GM18867 (cell line): Measurements from ENCODE around the gene PTGFRN.

Experiments
- ATAC-seq: cut with Tn5 transposase; IDR thresholded peaks from one replicate; pipeline ENCODE4 v1.9.1; 2021; ENCODE audit warnings: mild to moderate bottlenecking, moderate library complexity; ENCODE audit not compliant: unreplicated experiment

Gene PTGFRN

DNA sequence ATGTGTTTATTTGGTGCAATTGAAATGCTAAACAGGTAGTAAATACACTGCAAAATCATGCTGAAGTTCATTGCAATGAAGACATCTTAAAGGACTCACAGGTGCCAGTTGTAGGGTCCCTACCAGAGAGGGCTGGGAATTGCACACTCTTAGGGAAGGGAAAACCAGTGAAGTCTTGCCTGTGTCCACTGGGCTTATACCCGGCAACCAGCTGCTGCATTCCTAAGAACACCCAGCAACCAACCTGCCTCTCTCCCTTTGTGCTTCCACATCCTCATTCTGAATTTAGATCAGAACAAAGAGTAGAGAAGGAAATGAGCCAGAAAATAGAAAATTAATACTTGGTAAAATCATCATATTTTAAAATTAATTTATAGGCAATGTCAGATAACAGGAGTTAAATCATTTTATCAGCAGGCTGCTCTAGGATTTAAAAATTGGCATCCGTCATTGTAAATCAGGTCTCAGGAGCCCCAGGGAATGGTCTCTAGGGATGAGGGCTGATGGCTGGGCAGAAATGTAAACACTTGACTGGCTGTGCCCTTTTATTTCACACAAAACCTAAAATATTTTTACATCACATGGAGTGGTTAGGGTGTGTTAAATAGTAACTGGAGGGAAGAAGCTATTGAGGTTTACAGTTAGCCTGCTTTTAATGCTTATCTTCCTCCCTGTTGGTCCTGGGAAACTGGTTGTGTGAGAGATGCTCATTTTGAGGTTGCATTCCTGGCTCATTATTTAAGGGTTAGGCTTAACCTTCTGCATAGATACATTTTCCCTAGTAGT, 31.3 kb downstream of the PTGFRN start:
- ATAC-seq: no peak

DNA sequence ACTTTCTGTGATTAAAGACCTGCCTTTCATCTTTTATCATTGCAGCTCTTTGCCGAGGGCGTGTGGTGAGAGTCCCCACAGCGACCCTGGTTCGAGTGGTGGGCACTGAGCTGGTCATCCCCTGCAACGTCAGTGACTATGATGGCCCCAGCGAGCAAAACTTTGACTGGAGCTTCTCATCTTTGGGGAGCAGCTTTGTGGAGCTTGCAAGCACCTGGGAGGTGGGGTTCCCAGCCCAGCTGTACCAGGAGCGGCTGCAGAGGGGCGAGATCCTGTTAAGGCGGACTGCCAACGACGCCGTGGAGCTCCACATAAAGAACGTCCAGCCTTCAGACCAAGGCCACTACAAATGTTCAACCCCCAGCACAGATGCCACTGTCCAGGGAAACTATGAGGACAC, 32.0 kb downstream of the PTGFRN start:
- ATAC-seq: no peak

DNA sequence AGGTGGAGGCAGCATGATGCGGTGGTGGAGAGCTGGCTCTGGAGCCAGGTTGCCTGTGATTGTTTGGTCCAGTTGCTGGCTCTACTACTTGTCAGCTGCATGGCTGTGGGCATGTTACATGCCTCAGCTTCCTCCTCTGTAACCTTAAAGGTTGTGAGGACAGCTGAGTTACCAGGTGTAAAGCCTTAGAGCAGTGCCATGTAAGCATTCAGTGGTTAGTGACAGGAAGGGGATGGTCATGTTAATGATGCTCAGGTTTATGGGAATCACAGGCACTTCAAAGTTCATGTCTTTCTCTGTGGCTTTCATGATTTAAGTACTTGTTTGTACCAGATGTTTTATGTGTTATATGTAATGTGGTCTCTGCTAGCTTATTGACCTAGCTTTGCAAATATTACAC, 32.6 kb downstream of the PTGFRN start:
- ATAC-seq: no peak

DNA sequence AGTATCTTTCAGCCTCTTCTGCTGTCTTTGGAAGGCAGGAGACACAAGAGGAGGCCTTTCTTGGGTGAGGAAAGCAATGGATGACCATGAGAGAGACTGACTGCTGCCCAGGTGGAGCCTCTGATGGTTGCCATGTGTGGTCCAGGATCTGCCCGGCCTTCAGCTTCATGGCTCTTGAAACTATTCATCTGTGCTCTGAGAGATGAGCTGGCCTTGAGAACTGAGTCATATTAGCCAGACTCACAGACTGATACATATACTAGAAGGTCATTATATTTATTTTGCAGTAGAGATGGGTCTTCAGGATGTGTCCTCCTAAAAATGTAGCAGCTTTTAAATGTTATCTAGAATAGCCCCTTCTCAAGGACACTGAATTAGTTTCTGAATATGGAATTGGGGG, 33.7 kb downstream of the PTGFRN start:
- ATAC-seq: no peak

DNA sequence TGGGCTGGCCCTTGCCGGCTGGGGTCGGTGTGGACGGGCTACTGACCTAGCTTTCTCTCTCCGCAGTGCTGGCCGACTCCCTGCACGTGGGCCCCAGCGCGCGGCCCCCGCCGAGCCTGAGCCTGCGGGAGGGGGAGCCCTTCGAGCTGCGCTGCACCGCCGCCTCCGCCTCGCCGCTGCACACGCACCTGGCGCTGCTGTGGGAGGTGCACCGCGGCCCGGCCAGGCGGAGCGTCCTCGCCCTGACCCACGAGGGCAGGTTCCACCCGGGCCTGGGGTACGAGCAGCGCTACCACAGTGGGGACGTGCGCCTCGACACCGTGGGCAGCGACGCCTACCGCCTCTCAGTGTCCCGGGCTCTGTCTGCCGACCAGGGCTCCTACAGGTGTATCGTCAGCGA, 34.9 kb downstream of the PTGFRN start:
- ATAC-seq: no peak

DNA sequence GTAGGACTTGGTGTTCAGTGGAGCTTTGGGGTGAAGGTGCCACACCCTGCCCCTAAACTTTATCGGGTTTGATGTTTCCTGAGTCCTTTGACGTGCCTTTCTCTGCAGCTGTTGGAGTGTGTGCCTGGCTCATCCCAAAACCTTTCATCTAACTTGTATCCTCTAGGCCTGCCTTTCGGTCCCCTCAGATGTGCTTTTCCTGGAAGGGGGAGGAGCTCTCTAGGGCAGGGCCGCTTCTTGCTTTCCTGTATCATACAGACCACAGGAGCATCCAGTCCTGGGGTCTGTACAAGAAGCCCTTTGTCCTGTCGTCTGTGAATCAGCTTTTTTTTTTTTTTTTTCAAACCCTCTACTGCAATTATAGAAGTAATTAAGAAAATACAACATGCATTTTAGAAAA, 35.7 kb downstream of the PTGFRN start:
- no peak for ATAC-seq

DNA sequence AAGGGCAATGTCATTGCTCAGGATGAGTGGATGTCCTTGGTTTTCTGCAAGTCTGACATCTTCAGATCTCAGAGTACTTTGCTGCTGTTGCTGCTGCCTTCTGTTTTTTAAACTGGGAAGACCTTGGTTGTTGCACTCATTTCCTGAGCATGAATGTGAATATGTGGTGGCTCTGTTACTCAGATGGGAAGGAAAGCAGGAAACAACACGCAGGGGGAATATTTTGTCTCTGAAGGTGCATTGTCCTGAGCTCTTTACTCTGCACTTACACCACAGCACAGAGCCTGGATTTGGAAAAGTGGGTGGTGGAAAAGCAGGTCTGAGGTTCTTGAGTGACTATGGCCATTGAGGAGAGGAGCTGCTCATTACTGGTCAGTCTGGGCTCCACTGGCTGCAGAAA, 36.3 kb downstream of the PTGFRN start:
- ATAC-seq: no peak

DNA sequence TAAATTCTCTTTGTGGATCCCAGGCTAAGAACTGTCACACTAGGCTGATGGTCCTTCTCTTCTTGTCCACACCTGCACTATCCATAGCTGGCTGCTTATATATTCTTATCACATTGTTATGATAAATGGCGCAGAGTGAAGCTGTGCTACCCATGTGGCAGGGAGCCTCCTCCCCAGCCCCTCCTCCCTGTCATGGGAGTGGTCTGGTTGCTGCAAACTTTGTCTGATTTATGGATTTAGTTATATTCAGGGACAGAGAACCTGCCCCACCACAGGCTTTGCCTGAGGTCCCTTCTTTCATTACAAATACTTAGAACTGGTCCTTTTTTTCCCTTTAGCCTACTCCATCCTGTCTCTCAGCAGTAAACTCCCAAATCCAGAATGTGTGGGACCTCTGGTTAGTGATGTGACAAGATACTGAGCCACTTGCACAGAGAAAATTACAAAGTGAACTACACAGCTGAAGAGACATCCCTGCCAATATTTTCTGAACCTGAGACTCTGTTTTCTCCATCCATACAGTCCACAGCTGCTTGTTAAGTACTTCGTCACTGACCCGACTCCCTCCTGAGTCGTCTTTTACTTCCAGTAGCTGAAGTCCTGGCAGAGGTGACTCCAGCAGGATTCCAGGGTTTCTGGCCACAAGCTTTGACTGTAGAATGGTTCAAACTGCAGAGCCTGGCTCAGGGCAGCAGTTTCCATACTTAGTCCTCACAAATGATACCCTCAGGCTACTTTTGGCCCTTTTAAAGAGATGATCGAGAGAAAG, 37.6 kb downstream of the PTGFRN start:
- no peak for ATAC-seq

DNA sequence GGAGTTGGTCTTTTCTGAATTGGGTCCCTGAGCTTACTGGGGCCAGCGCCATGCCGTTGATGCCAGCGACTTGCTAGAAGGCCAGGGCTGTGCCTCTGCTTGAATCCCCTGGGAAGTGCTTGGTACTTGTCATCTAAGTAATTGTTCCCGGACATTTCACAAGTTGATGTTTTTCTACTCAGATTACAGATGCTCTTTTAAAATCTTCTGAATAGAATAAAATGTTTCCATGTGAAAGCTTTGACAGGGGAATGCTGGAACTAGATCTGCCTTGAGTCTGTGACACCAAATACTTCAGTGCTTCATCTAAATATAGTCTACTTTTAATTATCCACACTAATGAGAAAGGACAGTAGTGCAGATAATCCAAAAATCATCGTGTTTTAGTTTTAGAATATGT, 38.3 kb downstream of the PTGFRN start:
- no peak for ATAC-seq

DNA sequence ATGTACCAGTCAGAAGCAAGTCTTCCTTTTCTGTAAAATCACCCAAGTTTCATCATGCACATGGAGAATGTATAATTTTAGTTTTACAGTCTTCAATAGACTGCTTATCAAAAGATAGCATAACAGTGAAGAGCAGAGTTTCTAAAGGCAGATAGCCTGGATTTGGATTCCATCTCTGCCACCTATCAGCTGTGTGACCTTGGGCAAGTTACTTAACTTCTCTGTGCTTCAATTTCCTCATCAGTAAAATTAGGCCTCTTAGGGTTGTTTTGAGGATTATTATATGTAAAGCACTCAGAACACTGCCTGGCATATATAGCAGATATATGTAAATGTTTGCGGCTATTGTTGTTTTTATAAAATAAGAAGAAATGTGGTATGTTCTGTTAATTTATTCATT, 38.9 kb downstream of the PTGFRN start:
- no peak for ATAC-seq

DNA sequence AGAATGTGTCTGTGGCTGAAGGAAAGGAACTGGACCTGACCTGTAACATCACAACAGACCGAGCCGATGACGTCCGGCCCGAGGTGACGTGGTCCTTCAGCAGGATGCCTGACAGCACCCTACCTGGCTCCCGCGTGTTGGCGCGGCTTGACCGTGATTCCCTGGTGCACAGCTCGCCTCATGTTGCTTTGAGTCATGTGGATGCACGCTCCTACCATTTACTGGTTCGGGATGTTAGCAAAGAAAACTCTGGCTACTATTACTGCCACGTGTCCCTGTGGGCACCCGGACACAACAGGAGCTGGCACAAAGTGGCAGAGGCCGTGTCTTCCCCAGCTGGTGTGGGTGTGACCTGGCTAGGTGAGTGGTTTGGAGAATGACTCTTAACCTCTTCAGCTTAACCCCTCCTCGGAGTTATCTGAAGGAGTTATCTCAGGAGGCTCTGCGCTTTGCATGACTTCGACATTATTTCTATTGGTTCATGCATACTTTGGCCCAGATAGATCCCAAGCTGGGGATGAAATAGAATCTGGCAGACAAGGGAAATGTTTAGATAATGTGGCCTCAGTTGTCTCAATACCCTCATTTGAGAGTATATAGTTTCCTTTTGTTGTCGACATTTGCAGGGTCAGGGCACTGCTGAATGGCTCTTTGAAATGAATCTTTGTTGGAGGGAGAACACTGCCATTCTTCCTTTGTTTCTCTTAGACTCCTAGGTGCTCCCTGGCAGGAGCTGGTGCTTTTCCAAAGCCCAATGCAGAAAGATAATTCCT, 39.7 kb downstream of the PTGFRN start:
- no peak for ATAC-seq

DNA sequence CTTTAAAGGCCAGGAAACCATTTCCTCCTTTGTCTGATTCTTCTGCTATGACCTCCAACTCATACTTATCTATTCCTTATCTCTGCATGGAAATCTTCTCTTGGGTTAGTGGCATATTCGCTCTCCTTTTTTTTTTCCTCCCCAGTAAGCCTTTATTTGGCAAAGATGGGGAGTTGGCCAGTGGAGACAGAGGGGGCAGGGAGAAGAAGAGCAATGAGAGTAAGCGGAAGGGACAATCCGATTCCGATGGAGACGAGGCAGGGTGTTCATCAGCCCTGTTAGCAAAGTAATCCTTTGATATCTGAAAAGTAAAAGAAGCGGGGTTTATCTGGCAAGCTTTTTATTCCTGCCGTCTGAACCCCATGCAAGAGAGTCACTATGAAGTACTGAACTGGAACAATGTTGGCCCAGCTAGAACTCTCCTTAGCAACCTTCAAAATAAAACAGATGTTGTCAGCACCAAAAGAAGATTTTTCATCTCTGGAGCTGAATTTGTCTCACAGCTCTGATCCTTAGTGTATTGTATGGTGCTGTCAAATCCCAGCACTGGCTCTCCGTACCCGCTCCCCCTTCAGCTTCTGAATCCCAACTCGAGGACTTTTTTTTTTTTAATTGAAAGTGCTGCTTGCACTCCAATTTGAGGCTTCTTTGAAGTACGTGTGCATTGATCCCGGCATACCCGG, 40.9 kb downstream of the PTGFRN start:
- ATAC-seq: no peak

DNA sequence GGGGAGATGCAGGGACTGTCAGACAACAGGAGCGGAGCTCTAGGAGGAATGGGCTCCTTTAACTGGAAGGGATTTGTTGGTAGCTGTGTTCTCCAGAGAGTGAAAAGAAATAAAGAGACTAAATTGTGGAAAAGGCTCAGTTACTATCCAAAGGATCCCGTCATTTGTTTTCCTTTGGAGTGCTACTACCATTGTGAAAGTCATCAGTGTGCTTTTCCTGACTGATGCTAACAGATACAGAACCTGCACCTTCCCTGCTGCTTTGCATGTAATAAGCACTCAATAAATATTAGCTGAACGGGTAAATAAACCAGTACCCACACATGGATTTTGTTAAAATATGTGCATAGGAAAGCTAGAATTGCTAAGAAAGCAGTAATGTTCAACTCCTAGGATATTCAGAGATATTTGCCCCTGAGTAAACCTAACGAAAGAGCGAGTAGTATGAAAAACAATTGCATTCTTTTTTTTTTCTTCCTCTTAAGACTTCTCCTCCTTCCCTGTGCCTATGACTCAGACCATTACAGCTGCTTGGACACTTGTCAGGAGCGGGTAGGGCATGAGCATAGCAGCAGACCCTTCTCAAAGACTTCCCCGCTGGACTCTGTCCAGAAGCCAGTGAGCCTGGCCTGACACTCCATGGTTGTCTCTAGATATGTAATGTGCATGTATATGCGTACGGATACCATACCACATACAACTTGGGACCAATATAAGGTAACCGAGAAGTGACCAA, 41.7 kb downstream of the PTGFRN start:
- no peak for ATAC-seq

DNA sequence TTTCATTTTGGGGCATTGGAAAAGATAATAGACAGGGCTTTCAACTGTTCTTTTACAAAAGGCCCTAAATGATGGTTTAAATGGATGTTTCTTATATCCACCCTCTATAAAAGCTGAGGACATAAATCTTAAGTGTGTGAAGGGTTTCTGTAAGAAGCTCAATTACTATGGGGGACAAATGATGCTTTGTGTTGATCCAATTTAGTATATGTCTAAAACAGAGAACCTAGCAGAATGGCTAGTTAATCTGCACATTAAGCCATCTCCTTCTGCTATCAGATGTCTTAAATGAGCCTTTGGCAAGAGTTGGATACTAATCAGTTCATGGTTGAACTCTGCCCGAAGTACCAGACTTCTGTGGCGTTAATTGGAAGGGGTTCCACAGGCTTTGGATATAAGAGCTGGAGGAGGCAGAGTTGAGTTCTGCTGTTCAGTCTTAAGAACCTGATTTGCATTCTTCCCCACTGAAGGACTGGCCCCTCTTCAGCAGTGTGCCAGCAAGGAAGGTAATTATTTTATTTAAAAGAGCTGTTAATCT, 43.1 kb downstream of the PTGFRN start:
- no peak for ATAC-seq

DNA sequence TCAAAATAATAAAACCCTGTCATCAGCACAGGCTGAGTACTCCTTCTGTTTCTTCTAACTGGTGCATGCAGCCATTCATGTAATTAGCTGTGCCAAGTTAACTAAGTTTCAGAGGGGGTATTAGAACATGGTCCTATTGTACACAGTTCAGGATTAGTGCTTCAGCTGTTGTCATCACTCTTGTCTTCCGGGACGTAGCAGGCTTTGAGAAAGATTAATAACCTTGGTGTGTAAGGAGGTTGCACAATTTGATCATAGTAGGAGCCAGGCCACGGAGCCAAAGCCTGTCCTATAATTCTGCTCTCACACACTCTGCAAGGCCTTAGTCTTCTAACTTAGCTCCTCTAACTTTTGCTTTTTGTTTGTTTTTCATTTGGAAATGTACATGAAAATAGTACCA, 44.7 kb downstream of the PTGFRN start:
- ATAC-seq: no peak

DNA sequence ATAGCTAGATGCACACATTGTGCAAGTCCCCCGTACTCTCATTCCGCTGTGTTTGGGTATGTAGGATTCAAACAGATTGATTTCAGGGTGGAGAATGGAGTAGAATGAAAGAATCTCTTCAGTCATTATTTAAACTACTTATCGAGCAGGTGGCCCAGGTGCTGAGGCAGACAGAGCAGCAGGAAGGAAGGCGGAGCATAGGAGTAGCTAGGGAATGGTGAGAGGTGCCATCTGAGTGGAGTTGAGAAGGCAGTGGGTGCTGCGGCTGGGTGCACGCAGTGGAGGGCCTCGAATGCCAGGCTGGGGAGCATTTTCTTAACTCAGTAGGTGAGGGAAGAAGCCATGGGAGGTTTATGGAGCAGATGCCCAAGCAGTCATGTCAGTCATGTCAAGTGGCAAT, 46.7 kb downstream of the PTGFRN start:
- ATAC-seq: no peak

DNA sequence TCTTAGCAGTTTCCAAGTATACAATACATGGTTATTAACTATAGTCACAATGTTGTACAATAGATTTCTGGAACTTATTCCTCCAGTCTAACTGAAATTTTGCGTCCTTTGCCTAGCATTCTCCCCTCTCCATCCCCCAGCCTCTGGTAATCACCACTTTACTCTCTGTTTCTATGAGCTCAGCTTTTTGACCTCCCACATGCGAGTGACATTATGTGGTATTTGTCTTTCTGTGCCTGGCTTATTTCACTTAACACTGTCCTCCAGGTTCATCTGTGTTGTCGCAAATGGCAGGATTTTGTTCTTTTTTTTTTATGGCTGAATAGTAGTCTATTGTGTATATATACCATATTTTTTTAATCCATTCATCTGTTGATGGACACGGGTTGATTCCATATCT, 47.9 kb downstream of the PTGFRN start:
- no peak for ATAC-seq

DNA sequence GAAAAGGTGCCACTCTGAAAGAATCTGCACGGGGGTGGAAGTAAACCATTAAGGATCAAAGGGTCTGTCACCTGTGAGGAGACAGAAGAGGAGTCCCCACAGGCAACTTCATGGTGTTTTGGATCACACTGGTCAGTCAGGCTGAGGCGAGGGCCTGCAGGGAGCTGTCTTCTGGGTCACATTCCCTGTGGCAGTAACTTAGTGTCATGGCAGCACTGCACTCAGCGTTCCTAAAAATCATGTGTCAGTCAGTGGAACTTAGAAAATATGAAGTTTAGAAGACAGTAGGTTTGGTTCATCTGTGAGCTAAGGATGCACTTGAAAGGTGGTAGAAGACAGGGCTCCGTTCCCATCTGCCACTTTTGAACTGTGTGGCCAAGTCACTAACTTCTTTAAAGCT, 48.4 kb downstream of the PTGFRN start:
- no peak for ATAC-seq

DNA sequence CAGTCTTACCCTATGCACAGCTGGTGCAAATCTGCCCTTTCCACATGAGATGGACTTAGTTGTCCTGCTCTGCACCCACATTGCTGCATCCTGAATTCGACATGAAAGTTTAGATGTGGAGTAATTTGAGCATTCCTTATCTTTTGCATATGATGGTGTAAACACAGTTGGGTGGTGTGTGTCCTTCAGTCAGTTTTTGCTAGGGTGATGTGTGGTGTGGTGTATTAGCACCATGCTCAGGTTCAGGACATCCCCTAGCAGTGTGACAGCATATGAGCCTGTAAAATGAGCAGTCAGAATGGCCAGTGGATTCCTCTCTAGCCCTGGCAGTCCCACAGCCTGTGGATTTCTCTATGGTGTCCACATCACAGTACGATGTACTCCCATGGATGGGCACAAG, 49.3 kb downstream of the PTGFRN start:
- ATAC-seq: no peak

DNA sequence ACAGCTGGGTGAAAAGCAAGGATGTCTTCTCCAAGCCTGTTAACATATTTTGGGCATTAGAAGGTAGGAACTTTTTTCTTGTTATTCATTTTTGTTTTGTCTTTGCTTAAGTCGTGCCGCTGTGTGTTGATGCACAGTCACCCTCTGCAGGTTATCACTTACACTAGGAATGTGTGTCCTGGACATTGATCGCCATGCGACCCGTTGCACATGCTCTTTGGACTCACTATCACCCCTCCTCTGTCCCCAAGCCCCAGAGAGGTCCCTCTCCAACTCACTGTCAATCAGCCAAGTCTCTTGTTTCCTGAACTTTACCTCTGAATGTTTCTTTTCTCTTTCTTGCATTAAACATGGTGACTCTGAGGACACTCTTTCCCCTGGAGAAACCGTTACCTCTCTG, 51.9 kb downstream of the PTGFRN start:
- ATAC-seq: no peak
